ENCODE data around the gene MAPK12.
A peak's percentile ranks its signal among the peaks of the same experiment; 100 is the strongest.

Gene MAPK12

GRCh38 chr22:50261615-50262459, at the start of gene MAPK12:
TSS of gene MAPK12 (minus strand) at chr22:50261683. CDS start at chr22:50261509, 174 bp downstream.
- DNase-seq = no peak

DNA sequence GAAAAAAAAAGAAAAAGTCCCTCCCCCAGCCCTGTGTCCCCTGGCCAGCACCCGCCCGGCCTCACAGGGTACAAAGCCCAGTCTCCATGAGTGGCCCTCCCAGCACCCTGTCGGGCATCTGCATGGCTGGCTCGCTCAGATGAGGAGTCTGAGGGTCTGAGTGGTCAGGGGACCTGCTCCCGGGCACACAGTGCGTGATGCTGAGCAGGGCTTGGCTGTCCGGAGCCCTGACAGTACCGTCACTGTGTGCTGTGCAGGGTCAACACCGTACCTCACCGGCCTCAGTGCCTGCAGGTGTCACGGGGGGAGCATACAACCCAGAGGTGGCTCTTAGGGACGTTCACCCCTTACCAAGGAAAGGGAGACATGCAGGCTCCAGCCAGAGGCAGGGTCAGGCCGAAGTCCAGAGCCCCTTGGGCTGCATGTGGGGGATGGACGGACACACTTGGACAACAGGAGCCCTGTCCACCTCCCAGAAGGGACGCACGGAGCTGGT, 49.5 kb upstream of the MAPK12 start:
- no peak for DNase-seq

- peak; percentile 5 for DNase-seq
These were observed 48.7 kb upstream of the MAPK12 start for GRCh38 chr22:50310031-50310722.

GRCh38 chr22:50309601-50309991, 48.1 kb upstream of the MAPK12 start:
- DNase-seq = no peak

DNA sequence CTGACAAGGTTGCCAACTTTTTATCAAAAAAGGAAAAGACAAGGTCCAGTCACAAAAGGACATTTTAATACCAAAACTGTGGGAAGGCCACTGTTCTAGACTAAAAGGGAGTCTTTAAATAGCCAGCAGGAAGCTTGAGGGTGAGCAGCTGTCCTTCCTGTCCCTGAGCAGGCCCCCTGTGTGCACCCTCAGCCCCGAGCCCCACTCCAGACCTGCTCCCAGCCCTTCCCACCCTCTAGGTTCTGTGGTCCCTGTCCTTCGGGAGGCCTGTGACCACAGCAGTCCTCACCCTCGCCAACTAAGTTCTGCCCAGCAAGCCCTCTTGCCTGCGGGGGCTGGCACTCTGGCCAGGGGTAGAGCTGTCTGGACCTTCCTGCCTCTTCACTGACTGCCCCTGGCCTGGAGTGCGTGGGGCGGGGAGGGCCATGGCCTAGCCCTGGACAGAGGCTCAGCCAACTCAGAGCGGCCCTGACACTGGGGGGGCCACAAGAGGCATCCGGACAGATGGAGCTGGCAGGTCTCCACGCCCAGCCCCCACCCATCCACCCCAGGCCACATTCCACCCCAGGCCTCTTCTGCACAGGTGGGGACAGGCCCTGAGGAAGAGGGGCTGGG, 47.6 kb upstream of the MAPK12 start:
- DNase-seq = no peak

DNA sequence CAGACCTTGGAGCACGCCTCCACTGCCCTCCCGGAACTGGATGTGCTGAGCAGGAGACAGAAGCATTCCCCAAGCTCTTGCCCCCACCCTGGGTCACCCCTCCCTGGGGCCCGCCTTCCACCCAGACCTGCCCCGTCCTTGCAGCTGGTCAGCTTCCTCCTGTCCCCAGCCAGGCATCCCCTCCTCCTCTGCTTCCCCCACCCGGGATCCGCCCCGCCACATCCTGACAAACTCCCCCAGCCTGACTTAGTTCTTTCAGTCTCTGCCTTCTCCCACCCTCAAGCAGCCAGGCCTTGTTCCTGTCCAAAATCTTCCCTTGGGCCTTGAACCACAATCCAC, 47.1 kb upstream of the MAPK12 start:
- no peak for DNase-seq

- DNase-seq = no peak
These were observed 46.6 kb upstream of the MAPK12 start for GRCh38 chr22:50307890-50308596.

GRCh38 chr22:50306753-50307749, 45.6 kb upstream of the MAPK12 start, which contains the start of gene PLXNB2:
TSS of gene PLXNB2 (minus strand) at chr22:50307646. CDS start at chr22:50290584, 17,062 bp downstream.
- DNase-seq = peak; percentile 48

DNA sequence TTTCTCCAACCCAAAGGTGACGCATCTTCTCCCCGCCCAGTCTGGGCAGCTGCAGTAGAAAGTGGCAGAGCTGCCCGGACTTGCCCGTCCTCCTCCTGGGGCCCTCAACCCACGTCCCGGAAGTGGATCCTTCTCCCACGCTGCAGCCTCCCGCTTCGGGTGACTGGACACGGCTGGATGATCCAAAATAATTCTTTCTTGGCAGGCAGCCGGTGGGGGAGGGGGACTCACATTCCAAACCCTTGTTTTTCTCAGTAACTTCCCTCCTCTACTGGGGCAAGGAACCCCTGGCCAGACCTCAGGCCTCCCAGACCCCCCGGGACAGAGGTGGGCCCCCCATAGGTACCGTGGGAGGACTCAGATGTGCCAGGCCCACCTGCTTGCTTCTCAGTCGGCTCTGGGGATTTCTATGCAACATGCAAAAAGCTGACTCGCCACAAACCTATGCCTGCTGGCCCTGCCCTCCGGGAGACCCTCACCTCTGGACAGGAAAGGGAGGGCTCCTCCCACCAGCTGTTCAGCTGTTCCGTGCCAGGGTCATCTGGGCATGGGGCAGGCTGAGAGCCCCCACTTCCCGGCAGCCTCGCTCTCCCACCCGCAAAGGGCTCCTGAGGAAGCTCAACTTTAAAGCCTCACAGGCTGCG, 44.6 kb upstream of the MAPK12 start:
- DNase-seq = peak; percentile 69

DNA sequence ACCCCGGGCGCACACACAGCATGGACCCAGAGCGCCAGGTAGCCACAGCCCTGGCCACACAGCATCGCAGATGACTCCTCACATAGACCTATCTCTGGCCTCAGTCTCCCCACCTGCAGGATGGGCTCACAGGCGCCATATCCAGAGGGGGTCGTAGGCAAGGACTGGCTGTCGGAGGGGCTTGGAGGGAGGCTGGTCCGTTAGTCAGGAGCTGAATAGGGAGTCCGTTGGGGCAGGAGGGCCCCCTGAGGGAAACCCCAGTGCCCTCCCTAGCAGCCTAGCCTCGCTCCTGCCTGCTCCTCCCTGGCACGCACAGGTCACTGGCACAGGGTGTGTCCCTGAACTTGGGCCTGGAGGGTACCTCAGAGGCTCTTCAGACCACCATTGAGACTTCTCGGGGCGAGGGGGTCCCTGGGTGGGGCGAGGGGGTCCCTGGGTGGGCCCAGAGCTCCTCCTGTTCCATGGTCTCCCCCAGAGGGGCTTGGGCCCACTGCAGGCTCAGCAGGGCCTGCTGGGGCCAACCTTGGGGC, 44.0 kb upstream of the MAPK12 start:
- DNase-seq = no peak

DNA sequence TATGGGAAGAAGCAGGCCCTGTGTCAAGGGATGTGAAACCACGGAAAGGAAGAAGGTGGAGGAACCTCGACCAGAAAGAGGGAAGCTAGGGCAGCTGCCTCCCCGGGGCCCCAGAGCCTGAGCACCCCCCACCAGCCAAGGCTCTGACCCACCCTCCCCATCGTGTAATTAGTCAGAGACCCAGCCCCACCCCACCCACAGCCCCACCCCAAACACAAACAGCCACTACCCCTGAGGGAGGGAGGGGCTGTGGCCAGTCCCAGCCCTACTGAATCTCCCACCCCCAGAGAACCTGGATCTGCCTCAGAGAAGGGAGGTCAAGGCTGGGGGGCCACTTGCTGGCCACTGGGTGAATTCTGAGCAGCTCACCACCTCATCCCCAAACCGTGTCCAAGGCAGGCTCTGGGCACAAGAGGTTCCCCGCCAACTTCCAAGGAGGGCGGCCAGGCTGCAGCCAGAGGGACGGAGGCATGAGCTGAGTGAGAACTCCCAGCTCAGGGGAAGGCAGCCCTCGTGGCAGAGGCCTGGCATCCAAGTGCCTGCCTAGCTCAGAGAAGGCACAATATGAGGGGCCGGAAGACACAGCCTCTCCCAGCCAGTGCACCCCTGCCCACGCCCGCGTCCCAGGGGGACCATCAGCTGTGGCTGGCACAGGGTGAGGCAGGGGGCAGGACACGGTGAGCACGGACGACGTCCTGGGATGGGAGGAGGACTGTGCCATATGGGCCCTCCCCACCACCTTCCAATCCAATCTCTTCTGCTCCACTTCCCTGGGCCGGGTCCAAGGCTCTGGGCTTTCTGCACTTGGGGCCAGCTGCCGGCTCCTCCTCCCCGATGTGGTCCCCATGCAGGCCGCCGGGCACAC, 43.3 kb upstream of the MAPK12 start:
- no peak for DNase-seq

DNA sequence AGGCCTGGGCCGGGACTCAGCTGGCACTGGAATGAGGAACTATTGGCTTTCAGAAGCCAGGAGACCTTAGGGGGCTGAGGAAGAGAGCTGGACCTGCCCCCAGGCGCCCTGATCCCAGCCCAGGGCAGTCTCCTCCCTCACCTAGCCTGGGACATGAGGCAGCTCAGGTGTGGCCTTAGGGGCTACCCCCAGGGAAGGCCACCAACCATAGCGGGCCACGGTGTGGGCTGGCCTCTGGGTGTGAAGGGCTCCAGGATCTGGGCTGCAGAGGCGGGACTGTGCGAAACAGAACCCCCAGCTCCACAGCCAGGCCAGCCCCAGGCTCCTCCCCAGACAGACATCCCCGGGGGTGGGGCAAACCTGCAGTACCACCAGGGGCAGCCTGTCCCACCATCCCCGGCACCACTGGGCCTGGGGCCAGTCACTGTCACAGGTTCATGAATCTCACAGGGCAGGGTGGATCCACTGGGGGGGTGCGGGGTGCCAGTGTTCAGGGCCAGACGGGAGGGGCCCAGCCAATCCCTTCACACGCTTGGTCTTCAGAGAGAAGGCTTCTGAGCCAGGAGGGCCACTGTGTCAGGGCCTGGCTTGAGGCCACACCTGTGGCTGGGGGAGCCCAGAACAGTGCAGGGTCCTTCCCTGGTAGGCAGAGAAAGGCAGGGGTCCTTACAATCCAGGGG, 42.5 kb upstream of the MAPK12 start:
- DNase-seq = no peak

GRCh38 chr22:50303515-50303847, 42.0 kb upstream of the MAPK12 start:
- no peak for DNase-seq

DNA sequence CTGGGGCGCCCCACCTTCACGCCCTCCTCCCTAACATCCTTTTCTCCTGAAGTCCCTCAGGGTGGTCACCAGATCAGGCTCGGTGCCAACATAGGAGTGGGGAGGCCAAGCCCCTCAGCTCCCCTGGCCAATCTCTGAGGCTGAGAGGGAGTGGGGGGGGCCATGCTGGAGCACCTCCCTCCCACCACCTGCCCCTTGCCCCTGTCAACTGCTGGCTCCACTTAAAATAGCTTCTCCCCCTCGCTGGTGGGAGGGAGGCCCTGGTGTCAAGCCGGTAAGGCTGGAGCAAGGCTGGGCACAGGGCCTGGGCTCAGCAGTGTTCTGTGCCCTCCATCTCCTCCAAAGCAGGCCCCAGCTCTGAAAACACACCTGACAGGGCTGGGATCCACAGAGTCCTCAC, 41.1 kb upstream of the MAPK12 start:
- DNase-seq = no peak

GRCh38 chr22:50302041-50302541, 40.6 kb upstream of the MAPK12 start:
- DNase-seq = no peak

- DNase-seq = no peak
These were observed 40.1 kb upstream of the MAPK12 start for GRCh38 chr22:50301581-50301991.

DNA sequence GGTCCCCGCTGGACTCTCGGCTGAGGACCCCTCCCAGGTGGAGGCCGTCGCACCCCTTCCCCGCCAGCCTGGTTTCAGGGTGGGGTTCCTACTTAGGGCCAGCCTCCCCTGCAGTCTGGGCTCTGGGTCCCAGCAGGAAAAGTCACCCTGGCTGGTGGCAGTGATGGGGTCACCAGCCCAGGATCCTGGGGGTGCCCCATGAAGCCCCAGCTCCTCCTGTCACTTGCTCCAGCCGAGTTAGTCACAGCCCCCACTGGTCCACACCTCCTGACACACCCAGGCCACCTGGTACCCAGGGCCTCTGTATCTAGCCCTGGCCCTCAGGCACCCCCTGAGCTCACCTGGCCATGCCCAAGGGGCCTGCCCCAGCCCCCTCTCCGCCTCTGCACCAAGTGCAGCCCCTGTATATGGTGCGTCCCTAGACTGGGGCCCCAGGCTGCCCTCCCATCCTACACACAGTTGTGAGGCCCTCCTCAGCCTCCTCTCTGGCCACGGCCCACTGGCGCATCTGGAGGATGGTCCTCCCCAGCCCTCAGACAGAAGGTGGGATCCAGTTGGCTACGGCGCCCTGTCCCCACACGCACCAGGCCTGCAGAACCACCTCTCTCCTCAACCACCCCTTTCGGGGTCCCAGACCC, 39.3 kb upstream of the MAPK12 start:
- DNase-seq = no peak

- DNase-seq = no peak
These were observed 38.5 kb upstream of the MAPK12 start for GRCh38 chr22:50299785-50300619.
